Type B pancreatic cell (in vitro differentiated cells): ENCODE measurements around the gene GDNF. TPM values are rescaled to one million over a fixed set of nuclear protein-coding genes. Genes with fewer than 3 reads are reported as not detected.

ENCODE experiments used
- DNase-seq: peaks from one replicate; pipeline ENCODE4 v3.0.0; 2021; ENCODE audit warnings: mixed read lengths; ENCODE audit not compliant: unreplicated experiment; ENCODE audit errors: extremely low spot score
- H3K27ac Mint-ChIP-seq: 2 replicates; pipeline ENCODE4 v1.8.0; 2021; ENCODE audit warnings: mild to moderate bottlenecking, mixed read lengths
- H3K27me3 Mint-ChIP-seq: 2 replicates; pipeline ENCODE4 v1.8.0; 2021; ENCODE audit warnings: mixed read lengths
- H3K36me3 Mint-ChIP-seq: 2 replicates; pipeline ENCODE4 v1.8.0; 2021; ENCODE audit warnings: mixed read lengths
- H3K4me1 Mint-ChIP-seq: one replicate; pipeline ENCODE4 v1.8.0; 2021; ENCODE audit warnings: mixed read lengths; ENCODE audit not compliant: unreplicated experiment
- H3K4me3 Mint-ChIP-seq: 2 replicates; pipeline ENCODE4 v1.8.0; 2021; ENCODE audit warnings: mild to moderate bottlenecking, mixed read lengths
- H3K9me3 Mint-ChIP-seq: 2 replicates; pipeline ENCODE4 v1.8.0; 2021; ENCODE audit warnings: mixed read lengths
- total RNA-seq: library from RNA; stranded (reverse); gene quantifications from 2 replicates; pipeline ENCODE4 v1.2.1, GENCODE V29; 2021; ENCODE audit warnings: low replicate concordance
- TF ChIP-seq, protein P1 (sequence below): fragments of 200-600 bp; sonication (generic); conservative IDR thresholded peaks from 2 replicates; pipeline ENCODE4 v1.5.0; 2021; ENCODE audit warnings: antibody characterized with exemption, mild to moderate bottlenecking

Gene GDNF
- total RNA-seq, 1 donor from 2014 or later: 5.7 TPM

DNA sequence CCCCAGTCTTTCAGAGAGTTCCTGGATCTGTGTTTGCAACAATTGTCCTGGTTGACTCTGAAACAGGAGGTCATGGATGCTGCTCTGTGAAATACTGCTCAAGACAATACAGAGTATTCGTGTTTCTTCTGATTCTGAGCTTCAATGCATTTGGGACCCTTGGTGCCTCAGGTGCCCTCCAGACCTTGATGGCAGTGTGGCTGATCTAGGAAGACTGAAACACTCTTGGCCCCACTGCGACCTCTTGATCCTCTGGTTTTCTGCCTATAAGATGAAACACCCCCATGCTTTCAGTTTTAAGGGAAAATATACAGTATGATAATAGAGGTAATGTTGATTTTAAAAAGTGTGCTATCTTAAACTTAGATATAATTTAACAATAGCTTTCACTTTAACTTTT, 67.6 kb downstream of the GDNF start:
- Mint-ChIP-seq H3K27me3 (no peaks in the 10 kb centered on the region), H3K36me3 (peaks cover 3% of the 10 kb centered on the region), H3K4me3 (no peak overlapping the region), H3K9me3 (peaks cover 4% of the 10 kb centered on the region), H3K4me1 (no peaks in the 10 kb centered on the region), H3K27ac (no peak overlapping the region)
- no peak for DNase-seq
- TF ChIP-seq, protein P1, sequence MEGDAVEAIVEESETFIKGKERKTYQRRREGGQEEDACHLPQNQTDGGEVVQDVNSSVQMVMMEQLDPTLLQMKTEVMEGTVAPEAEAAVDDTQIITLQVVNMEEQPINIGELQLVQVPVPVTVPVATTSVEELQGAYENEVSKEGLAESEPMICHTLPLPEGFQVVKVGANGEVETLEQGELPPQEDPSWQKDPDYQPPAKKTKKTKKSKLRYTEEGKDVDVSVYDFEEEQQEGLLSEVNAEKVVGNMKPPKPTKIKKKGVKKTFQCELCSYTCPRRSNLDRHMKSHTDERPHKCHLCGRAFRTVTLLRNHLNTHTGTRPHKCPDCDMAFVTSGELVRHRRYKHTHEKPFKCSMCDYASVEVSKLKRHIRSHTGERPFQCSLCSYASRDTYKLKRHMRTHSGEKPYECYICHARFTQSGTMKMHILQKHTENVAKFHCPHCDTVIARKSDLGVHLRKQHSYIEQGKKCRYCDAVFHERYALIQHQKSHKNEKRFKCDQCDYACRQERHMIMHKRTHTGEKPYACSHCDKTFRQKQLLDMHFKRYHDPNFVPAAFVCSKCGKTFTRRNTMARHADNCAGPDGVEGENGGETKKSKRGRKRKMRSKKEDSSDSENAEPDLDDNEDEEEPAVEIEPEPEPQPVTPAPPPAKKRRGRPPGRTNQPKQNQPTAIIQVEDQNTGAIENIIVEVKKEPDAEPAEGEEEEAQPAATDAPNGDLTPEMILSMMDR: no peak

GRCh38 chr5:37771731-37772130, 68.1 kb downstream of the GDNF start:
- Mint-ChIP-seq H3K4me3 (no peak overlapping the region), H3K4me1 (no peaks in the 10 kb centered on the region), H3K27ac (no peak overlapping the region)

DNA sequence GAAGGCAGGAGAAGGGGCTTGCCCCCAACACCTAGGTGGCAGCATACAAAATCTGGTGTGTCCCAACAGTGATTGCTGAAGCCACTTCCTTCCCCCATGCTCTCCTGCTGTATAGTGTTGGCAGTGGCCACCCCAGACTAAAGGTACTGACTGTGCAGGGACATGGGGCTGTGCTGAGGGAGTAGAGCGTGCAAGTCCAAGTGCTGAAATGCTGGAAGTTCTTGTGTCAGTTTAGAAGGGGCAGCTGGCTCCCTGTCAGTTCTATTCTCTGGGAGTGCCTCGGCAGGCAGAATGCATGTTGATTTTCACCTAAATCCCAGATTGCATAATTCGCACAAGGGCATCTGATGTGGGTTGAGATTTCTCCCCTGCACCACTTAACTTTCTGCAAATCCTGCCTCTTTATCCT, 68.6 kb downstream of the GDNF start:
- no peaks in the 10 kb centered on the region for H3K4me1 Mint-ChIP-seq
- H3K36me3 Mint-ChIP-seq: peaks cover 3% of the 10 kb centered on the region
- peaks cover 4% of the 10 kb centered on the region for H3K9me3 Mint-ChIP-seq
- no peak overlapping the region for H3K4me3 Mint-ChIP-seq
- no peak for DNase-seq
- H3K27me3 Mint-ChIP-seq: no peaks in the 10 kb centered on the region
- H3K27ac Mint-ChIP-seq: no peak overlapping the region
- TF ChIP-seq, protein P1: no peak

More at GRCh38 chr5:37771731-37772130, 68.1 kb downstream of the GDNF start:
- no peak for DNase-seq
- TF ChIP-seq, protein P1: no peak
- Mint-ChIP-seq H3K36me3 (peaks cover 3% of the 10 kb centered on the region), H3K27me3 (no peaks in the 10 kb centered on the region), H3K9me3 (peaks cover 4% of the 10 kb centered on the region)

DNA sequence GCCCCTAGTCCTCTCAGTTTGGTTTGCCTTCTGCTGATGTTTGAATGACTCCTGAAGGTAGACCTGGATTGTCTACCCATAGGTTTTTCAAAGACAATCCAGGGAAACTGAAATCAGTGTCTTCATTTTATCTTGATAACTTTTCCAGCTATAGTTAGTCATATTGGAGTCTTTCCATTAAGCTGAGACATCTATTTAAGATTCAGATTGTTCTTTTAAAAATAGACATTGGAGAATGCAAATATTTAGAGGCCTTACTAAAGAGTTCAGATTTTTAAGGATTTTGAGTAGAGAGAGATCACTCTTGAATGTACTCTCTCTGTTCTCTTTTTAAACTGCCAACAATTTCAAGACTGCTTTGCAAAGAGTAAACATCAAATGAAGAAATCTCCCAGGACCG, 69.1 kb downstream of the GDNF start:
- Mint-ChIP-seq H3K27me3 (no peaks in the 10 kb centered on the region), H3K9me3 (peaks cover 4% of the 10 kb centered on the region), H3K4me3 (no peak overlapping the region), H3K4me1 (no peaks in the 10 kb centered on the region), H3K27ac (no peak overlapping the region), H3K36me3 (peaks cover 3% of the 10 kb centered on the region)
- no peak for DNase-seq
- TF ChIP-seq, protein P1: no peak

GRCh38 chr5:37769840-37770239, 70.0 kb downstream of the GDNF start:
- H3K27ac Mint-ChIP-seq: no peak overlapping the region
- no peaks in the 10 kb centered on the region for H3K27me3 Mint-ChIP-seq
- TF ChIP-seq, protein P1: no peak
- H3K4me1 Mint-ChIP-seq: no peaks in the 10 kb centered on the region
- no peaks in the 10 kb centered on the region for H3K36me3 Mint-ChIP-seq
- no peak for DNase-seq
- H3K9me3 Mint-ChIP-seq: peaks cover under 1% of the 10 kb centered on the region
- no peak overlapping the region for H3K4me3 Mint-ChIP-seq

DNA sequence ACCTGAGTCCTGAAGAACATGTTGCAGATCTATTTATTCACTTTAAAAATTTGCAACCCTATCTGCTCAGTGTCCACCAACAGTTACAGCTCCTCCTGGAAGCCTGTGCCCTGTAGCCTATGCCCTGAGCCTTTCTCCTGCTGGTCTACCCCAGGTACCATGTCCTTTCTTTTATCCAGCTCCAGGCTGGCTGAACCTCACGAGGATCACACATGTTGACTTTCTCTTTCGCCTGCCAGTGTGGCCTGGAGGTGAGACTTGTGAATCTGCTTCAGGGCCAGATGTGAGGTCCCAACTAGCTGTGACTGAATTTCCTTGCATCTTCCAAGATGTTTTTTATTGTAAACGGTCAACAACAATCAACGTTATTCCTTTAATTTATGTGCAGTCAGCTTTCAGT, 70.7 kb downstream of the GDNF start:
- H3K27ac Mint-ChIP-seq: no peak overlapping the region
- no peak for DNase-seq

More for the DNA sequence above, 70.7 kb downstream of the GDNF start:
- no peaks in the 10 kb centered on the region for H3K27me3 Mint-ChIP-seq
- no peak overlapping the region for H3K4me3 Mint-ChIP-seq
- H3K36me3 Mint-ChIP-seq: no peaks in the 10 kb centered on the region
- no peaks in the 10 kb centered on the region for H3K4me1 Mint-ChIP-seq
- TF ChIP-seq, protein P1: no peak
- H3K9me3 Mint-ChIP-seq: no peaks in the 10 kb centered on the region
